Measurements from ENCODE around the gene ADAMTS17. TPM values are rescaled to one million over a fixed set of nuclear protein-coding genes. Genes with fewer than 3 reads are reported as not detected.

The ADAMTS17 gene
- total RNA-seq, 4 donors from 2014 or later: 7.2 to 15.1 (median 8.9) TPM

- Histone ChIP-seq H3K9me3 (no peaks in the 10 kb centered on the region), H3K4me1 (no peaks in the 10 kb centered on the region), H3K36me3 (no peaks in the 10 kb centered on the region), H3K27ac (peak overlapping the region; percentile 79 to 90 (median 86)), H3K27me3 (no peaks in the 10 kb centered on the region), H3K4me3 (peak overlapping the region; percentile 56 to 77 (median 61))
- peak; percentile 71 to 96 (median 95) for DNase-seq
- TF ChIP-seq POLR2A (IDR thresholded peaks at IDR 0.05) (peak in 1 of 2 donors; percentile 31), CTCF (IDR thresholded peaks at IDR 0.05) (peak; percentile 59 to 92 (median 82))
These were observed 8.1 kb upstream of the ADAMTS17 start for GRCh38 chr15:100349696-100350433.

- DNase-seq: no peak
These were observed 7.5 kb upstream of the ADAMTS17 start for GRCh38 chr15:100349321-100349695.

DNA sequence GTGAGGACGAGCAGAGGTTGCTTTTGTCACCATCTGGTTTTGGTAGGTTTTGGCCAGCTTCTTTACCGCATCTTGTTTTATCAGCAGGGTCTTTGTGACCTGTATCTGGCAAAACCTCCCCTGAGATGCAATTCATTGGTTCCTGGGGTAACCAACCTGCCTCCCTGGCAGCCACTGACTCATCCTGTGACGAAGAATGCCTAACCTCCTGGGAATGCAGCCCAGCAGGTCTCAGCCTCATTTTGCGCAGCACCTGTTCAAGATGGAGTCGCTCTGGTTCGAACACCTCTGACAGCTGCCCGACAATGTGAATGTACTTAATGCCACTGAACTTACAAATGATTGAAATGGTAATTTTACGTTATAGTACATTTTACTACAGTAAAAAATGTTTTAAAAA is 6.8 kb upstream of the ADAMTS17 start:
- Histone ChIP-seq H3K27me3 (no peaks in the 10 kb centered on the region), H3K9me3 (no peaks in the 10 kb centered on the region), H3K36me3 (no peaks in the 10 kb centered on the region), H3K4me1 (no peaks in the 10 kb centered on the region), H3K4me3 (no peak overlapping the region), H3K27ac (no peak overlapping the region)
- DNase-seq: no peak
- no peak for TF ChIP-seq CTCF (IDR thresholded peaks at IDR 0.05)
- no peak for TF ChIP-seq POLR2A (IDR thresholded peaks at IDR 0.05)

More at GRCh38 chr15:100349321-100349695, 7.5 kb upstream of the ADAMTS17 start:
- no peak for TF ChIP-seq POLR2A (IDR thresholded peaks at IDR 0.05)
- TF ChIP-seq CTCF (IDR thresholded peaks at IDR 0.05): no peak
- H3K4me3 ChIP-seq: peak overlapping the region; percentile 56 to 77 (median 61)
- no peaks in the 10 kb centered on the region for H3K9me3 ChIP-seq
- H3K27ac ChIP-seq: peak overlapping the region; percentile 79 to 90 (median 86)
- no peaks in the 10 kb centered on the region for H3K27me3 ChIP-seq
- H3K36me3 ChIP-seq: no peaks in the 10 kb centered on the region
- no peaks in the 10 kb centered on the region for H3K4me1 ChIP-seq

DNA sequence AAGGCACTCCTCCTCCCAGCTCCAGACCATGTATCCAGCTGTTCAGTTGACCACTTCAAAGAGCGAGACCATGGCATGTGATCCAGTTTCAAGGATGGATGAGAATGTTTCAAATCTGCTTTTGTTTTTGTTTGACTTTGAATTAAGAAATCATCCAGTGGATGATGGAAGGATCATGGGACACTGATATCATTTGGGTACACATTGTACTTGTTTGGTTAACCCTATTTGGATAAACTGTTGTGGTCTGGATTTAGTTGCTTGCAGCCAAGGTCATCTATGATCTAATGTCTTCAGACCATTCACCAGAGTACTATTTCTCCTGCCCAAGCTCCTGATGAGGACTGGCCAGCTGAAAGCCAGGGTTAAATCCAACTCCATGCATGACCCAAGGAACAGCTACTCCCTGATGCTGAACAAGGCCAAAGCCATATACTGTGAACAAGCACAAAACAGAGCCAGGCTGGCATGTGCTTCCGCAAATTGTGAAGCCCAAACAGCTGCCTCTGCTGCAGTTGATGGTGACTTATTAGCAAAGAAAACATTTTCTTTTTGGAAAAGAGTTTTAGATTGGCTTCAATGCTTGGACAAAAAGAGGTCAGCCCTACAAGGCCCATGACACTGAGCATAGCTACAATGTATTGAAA is 5.2 kb upstream of the ADAMTS17 start:
- H3K4me3 ChIP-seq: no peak overlapping the region
- no peak overlapping the region for H3K27ac ChIP-seq
- H3K9me3 ChIP-seq: no peaks in the 10 kb centered on the region
- peaks cover 0 to 3% (median 0%) of the 10 kb centered on the region in 4 donors for H3K4me1 ChIP-seq
- no peak for DNase-seq
- no peak for TF ChIP-seq CTCF (IDR thresholded peaks at IDR 0.05)
- TF ChIP-seq POLR2A (IDR thresholded peaks at IDR 0.05): no peak
- H3K27me3 ChIP-seq: no peaks in the 10 kb centered on the region
- H3K36me3 ChIP-seq: no peaks in the 10 kb centered on the region

DNA sequence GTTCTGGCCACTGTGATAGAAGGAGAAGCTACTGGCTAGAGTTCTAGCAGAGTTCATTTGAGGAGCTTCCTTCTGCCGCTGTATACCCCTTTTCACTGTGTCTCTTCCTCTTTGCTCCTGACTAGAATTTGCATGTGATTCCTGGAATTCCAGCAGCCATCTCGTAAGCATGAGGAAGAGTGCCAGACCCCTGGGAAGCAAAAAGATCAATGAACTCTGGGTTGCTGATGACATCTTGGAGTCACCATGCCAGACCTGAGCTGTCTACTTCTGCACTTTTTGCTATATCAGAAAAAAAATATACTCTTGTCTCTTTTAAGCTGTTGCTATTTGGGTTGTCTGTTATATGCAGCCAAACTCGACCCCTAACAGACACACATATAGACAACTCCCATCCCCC is 3.7 kb upstream of the ADAMTS17 start:
- no peak for TF ChIP-seq CTCF (IDR thresholded peaks at IDR 0.05)
- no peak for TF ChIP-seq POLR2A (IDR thresholded peaks at IDR 0.05)
- Histone ChIP-seq H3K36me3 (no peaks in the 10 kb centered on the region), H3K4me3 (no peak overlapping the region), H3K27ac (no peak overlapping the region), H3K4me1 (peaks cover 0 to 8% (median 7%) of the 10 kb centered on the region in 4 donors), H3K27me3 (no peaks in the 10 kb centered on the region), H3K9me3 (no peaks in the 10 kb centered on the region)
- no peak for DNase-seq
